Measurements from ENCODE around the gene ELFN2.
"Not testable (repeated sequence)": the region's sequence is repeated elsewhere in the genome, so short reads cannot be mapped to it uniquely, and the experiment has no call there.

Gene ELFN2

GRCh38 chr22:37409031-37409430 lies 18.2 kb downstream of the ELFN2 start:
- no peak for DNase-seq

GRCh38 chr22:37407856-37408255 lies 19.4 kb downstream of the ELFN2 start:
- DNase-seq = no peak

- DNase-seq = no peak
These were observed 20.6 kb downstream of the ELFN2 start for GRCh38 chr22:37406441-37407235.

- DNase-seq = no peak
These were observed 23.2 kb downstream of the ELFN2 start for GRCh38 chr22:37404091-37404490.

GRCh38 chr22:37403267-37403960 lies 23.9 kb downstream of the ELFN2 start:
- DNase-seq = no peak

- no peak for DNase-seq
These were observed 25.1 kb downstream of the ELFN2 start for GRCh38 chr22:37402184-37402506.

GRCh38 chr22:37401401-37402183 lies 25.7 kb downstream of the ELFN2 start:
- DNase-seq = no peak

- no peak for DNase-seq
These were observed 26.6 kb downstream of the ELFN2 start for GRCh38 chr22:37400719-37401118.

- not testable (repeated sequence) for DNase-seq
These were observed 27.8 kb downstream of the ELFN2 start for GRCh38 chr22:37399457-37399856.

GRCh38 chr22:37397226-37397625 lies 30.1 kb downstream of the ELFN2 start:
- no peak for DNase-seq

- no peak for DNase-seq
These were observed 30.7 kb downstream of the ELFN2 start for GRCh38 chr22:37396488-37397084.

GRCh38 chr22:37394341-37394740 lies 32.9 kb downstream of the ELFN2 start:
- DNase-seq = no peak

- no peak for DNase-seq
These were observed 33.5 kb downstream of the ELFN2 start for GRCh38 chr22:37393746-37394145.

- DNase-seq = no peak
These were observed 34.5 kb downstream of the ELFN2 start for GRCh38 chr22:37392721-37393328.

GRCh38 chr22:37391702-37392101 lies 35.6 kb downstream of the ELFN2 start:
- no peak for DNase-seq

- DNase-seq = no peak
These were observed 37.2 kb downstream of the ELFN2 start for GRCh38 chr22:37390075-37390474.

- no peak for DNase-seq
These were observed 38.7 kb downstream of the ELFN2 start for GRCh38 chr22:37388538-37388937.

- DNase-seq = no peak
These were observed 39.5 kb downstream of the ELFN2 start for GRCh38 chr22:37387793-37388192.

- no peak for DNase-seq
These were observed 40.8 kb downstream of the ELFN2 start for GRCh38 chr22:37386441-37386840.

GRCh38 chr22:37384691-37385090 lies 42.6 kb downstream of the ELFN2 start:
- no peak for DNase-seq

GRCh38 chr22:37383341-37383740 lies 43.9 kb downstream of the ELFN2 start:
- DNase-seq = no peak

GRCh38 chr22:37381489-37381888 lies 45.8 kb downstream of the ELFN2 start:
- DNase-seq = no peak

- no peak for DNase-seq
These were observed 47.6 kb downstream of the ELFN2 start for GRCh38 chr22:37379722-37380121.

Measured in GDM1 (cell line).